ENCODE results near the gene BTN2A1.

GRCh38 chr6:26491604-26492003 lies 33.8 kb downstream of the BTN2A1 start:
- TF ChIP-seq CTCF (conservative IDR thresholded peaks at IDR 0.05; ENCODE audit: low read length): no peak
- no peak for TF ChIP-seq EZH2phosphoT487 (IDR thresholded peaks at IDR 0.05; ENCODE audit: borderline replicate concordance, low read depth, low read length)
